ENCODE data around the gene GSTA3.

GSTA3 gene

GRCh38 chr6:52890018-52890417 is 19.5 kb downstream of the GSTA3 start:
- Histone ChIP-seq H3F3A (ENCODE audit: insufficient read depth, low read length) (no peaks in the 10 kb centered on the region), H4K20me1 (ENCODE audit: insufficient read depth, low read length) (no peaks in the 10 kb centered on the region), H3K9me3 (ENCODE audit: low read length) (no peaks in the 10 kb centered on the region), H2AFZ (ENCODE audit: low read length) (no peak overlapping the region), H3K4me3 (ENCODE audit: low read depth, low read length, poor library complexity, severe bottlenecking) (no peak overlapping the region), H3K27me3 (ENCODE audit: insufficient read depth, low read length) (no peaks in the 10 kb centered on the region), H3K27ac (ENCODE audit: low read depth, low read length, poor library complexity, severe bottlenecking) (no peak overlapping the region), H3K9me2 (ENCODE audit: low read depth, low read length) (no peaks in the 10 kb centered on the region), H3K36me3 (ENCODE audit: insufficient read depth, low read length) (no peaks in the 10 kb centered on the region), H3K4me1 (ENCODE audit: insufficient read depth, low read length, severe bottlenecking) (no peaks in the 10 kb centered on the region), H3K79me2 (ENCODE audit: insufficient read depth, low read length) (no peaks in the 10 kb centered on the region), H3K9ac (ENCODE audit: low read length) (no peak overlapping the region), H3K4me2 (ENCODE audit: low read length) (no peak overlapping the region)
- no peak for TF ChIP-seq CTCF (IDR thresholded peaks at IDR 0.05; ENCODE audit: low read length)
- TF ChIP-seq EZH2 (IDR thresholded peaks at IDR 0.05; ENCODE audit: borderline replicate concordance, low read length), result no peak

GRCh38 chr6:52887910-52888524 is 21.5 kb downstream of the GSTA3 start:
- Histone ChIP-seq H3K9ac (ENCODE audit: low read length) (no peak overlapping the region), H3K79me2 (ENCODE audit: insufficient read depth, low read length) (no peaks in the 10 kb centered on the region)

GRCh38 chr6:52881996-52882841 is 27.3 kb downstream of the GSTA3 start:
- Histone ChIP-seq H3K27me3 (ENCODE audit: insufficient read depth, low read length) (no peaks in the 10 kb centered on the region), H3K9ac (ENCODE audit: low read length) (peak overlapping the region; percentile 47), H3K9me2 (ENCODE audit: low read depth, low read length) (no peaks in the 10 kb centered on the region), H3K27ac (ENCODE audit: low read depth, low read length, poor library complexity, severe bottlenecking) (no peak overlapping the region), H3K4me1 (ENCODE audit: insufficient read depth, low read length, severe bottlenecking) (peaks cover 6% of the 10 kb centered on the region), H2AFZ (ENCODE audit: low read length) (peak overlapping the region; percentile 16; the same call in 1 of the 2 replicates), H3K4me2 (ENCODE audit: low read length) (peak overlapping the region; percentile 81), H3K36me3 (ENCODE audit: insufficient read depth, low read length) (no peaks in the 10 kb centered on the region), H3K4me3 (ENCODE audit: low read depth, low read length, poor library complexity, severe bottlenecking) (peak overlapping the region; percentile 58), H3K9me3 (ENCODE audit: low read length) (no peaks in the 10 kb centered on the region), H4K20me1 (ENCODE audit: insufficient read depth, low read length) (no peaks in the 10 kb centered on the region), H3F3A (ENCODE audit: insufficient read depth, low read length) (no peaks in the 10 kb centered on the region), H3K79me2 (ENCODE audit: insufficient read depth, low read length) (no peaks in the 10 kb centered on the region)
- TF ChIP-seq EZH2 (IDR thresholded peaks at IDR 0.05; ENCODE audit: borderline replicate concordance, low read length) (no peak), CTCF (IDR thresholded peaks at IDR 0.05; ENCODE audit: low read length) (peak; percentile 90)

More at GRCh38 chr6:52887910-52888524, 21.5 kb downstream of the GSTA3 start:
- Histone ChIP-seq H3K36me3 (ENCODE audit: insufficient read depth, low read length) (no peaks in the 10 kb centered on the region), H3K27ac (ENCODE audit: low read depth, low read length, poor library complexity, severe bottlenecking) (no peak overlapping the region), H3K4me2 (ENCODE audit: low read length) (no peak overlapping the region), H4K20me1 (ENCODE audit: insufficient read depth, low read length) (no peaks in the 10 kb centered on the region), H3K9me2 (ENCODE audit: low read depth, low read length) (no peaks in the 10 kb centered on the region), H3K27me3 (ENCODE audit: insufficient read depth, low read length) (no peaks in the 10 kb centered on the region), H3K4me3 (ENCODE audit: low read depth, low read length, poor library complexity, severe bottlenecking) (no peak overlapping the region), H3K4me1 (ENCODE audit: insufficient read depth, low read length, severe bottlenecking) (no peaks in the 10 kb centered on the region), H2AFZ (ENCODE audit: low read length) (no peak overlapping the region), H3F3A (ENCODE audit: insufficient read depth, low read length) (no peaks in the 10 kb centered on the region), H3K9me3 (ENCODE audit: low read length) (no peaks in the 10 kb centered on the region)
- no peak for TF ChIP-seq CTCF (IDR thresholded peaks at IDR 0.05; ENCODE audit: low read length)
- TF ChIP-seq EZH2 (IDR thresholded peaks at IDR 0.05; ENCODE audit: borderline replicate concordance, low read length), result no peak

All from OCI-LY1 (cell line).